ENCODE results near the gene SETD5. TPM values are rescaled to one million over a fixed set of nuclear protein-coding genes. Genes with fewer than 3 reads are reported as not detected.
A peak's percentile ranks its signal among the peaks of the same experiment; 100 is the strongest.

SETD5 gene
- total RNA-seq, 1 experiment from 2014 or later, result 279 TPM

- ATAC-seq (peak; percentile 61), DNase-seq (ENCODE audit: low spot score) (peak; percentile 95)
- Mint-ChIP-seq H3K27ac (no peak overlapping the region), H3K4me3 (no peak overlapping the region; the same call in 1 of the 2 replicates), H3K27me3 (ENCODE audit: low read depth) (peaks cover 51% of the 10 kb centered on the region), H3K36me3 (0 out of 2 replicates have a peak, but pooled peaks cover 2% of the 10 kb centered on the region), H3K4me1 (peaks cover 12% of the 10 kb centered on the region), H3K9me3 (no peaks in the 10 kb centered on the region)
- CTCF ChIA-PET, result interaction anchor here (0.6 to 7.4 kb wide), 42 partner anchors 9 to 508 kb away, joined by 3 to 162 read pairs (median 4); partner anchors contain the start of genes BRPF1, MTMR14 and OGG1
- POLR2A ChIA-PET, result interaction anchor here (1.4 kb wide), 1 partner anchor 146 kb away, joined by 3 read pairs; the partner anchor contains the start of gene MTMR14
- no peak for TF ChIP-seq GTF2I (CRISPR knock-in tag; conservative IDR thresholded peaks at IDR 0.05)
- TF ChIP-seq CTCF (IDR thresholded peaks at IDR 0.05), result peak; percentile 96
Measured at GRCh38 chr3:9503283-9503682, 105.9 kb downstream of the SETD5 start.

DNA sequence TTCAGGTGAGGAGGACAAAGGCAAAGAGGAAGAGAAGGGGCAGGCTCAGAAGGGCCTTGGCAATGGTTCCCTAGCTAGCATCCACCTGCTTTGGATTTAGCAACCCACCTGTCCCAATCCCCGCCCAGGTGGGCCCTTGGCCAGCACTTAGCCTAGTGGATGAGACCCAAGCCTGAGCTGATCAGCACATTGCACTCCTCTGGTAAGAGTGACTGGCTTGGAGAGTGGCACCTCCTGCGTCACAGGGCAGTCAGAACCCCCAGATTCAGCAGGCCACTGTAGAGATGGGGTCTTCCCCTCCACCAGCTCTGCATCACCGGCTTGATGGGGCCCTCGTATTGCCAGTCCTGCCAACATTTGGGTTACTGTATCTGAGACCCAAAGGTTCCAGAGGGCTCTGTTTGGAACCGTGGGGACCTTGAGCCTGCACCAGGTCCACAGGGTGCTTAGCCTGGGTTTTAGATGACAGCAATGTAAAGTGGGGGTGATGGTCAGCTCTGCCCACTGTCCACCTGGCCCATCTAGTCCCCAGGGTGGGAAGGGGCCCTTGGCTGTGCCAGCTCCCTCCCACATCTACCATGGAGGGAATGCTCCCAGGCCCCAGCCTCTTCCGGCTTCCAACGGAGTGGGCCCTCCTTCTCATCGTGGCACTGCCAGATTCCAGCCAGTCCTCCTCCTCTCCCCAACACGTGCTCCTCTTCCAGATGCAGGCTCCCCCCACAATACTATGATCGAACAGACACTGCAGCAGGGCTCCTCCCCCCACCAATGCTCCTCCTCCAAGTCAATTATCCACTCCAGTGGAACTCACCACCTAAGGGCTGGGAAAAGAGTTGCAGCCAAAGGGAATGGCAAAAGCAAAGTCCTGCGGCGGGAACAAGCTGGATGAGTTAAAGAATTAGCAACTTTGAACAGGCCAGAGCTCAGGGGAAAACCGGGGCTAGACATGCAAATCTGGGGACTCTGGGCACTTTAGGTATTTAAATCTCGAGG is 110.5 kb downstream of the SETD5 start:
- no peaks in the 10 kb centered on the region for H3K9me3 Mint-ChIP-seq
- H3K4me1 Mint-ChIP-seq, result peaks cover 2% of the 10 kb centered on the region; the same call in 1 of the 2 replicates
- H3K27me3 Mint-ChIP-seq (ENCODE audit: low read depth), result peaks cover 63% of the 10 kb centered on the region
- DNase-seq (ENCODE audit: low spot score), result no peak
- CTCF ChIA-PET, result interaction anchor here (2.5 kb wide), 1 partner anchor 219 kb away, joined by 7 read pairs; no protein-coding TSS in a partner anchor
- no peak; the same call in 1 of the 2 replicates for ATAC-seq
- POLR2A ChIA-PET, result no interaction called here
- H3K36me3 Mint-ChIP-seq, result 0 out of 2 replicates have a peak, but pooled peaks cover 2% of the 10 kb centered on the region
- H3K4me3 Mint-ChIP-seq, result no peak overlapping the region; the same call in 1 of the 2 replicates
- no peak for TF ChIP-seq ZMAT4 (CRISPR knock-in tag; IDR thresholded peaks at IDR 0.05)
- TF ChIP-seq, protein P1, sequence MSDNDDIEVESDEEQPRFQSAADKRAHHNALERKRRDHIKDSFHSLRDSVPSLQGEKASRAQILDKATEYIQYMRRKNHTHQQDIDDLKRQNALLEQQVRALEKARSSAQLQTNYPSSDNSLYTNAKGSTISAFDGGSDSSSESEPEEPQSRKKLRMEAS (CRISPR knock-in tag; IDR thresholded peaks at IDR 0.05), result no peak
- TF ChIP-seq, protein P2, sequence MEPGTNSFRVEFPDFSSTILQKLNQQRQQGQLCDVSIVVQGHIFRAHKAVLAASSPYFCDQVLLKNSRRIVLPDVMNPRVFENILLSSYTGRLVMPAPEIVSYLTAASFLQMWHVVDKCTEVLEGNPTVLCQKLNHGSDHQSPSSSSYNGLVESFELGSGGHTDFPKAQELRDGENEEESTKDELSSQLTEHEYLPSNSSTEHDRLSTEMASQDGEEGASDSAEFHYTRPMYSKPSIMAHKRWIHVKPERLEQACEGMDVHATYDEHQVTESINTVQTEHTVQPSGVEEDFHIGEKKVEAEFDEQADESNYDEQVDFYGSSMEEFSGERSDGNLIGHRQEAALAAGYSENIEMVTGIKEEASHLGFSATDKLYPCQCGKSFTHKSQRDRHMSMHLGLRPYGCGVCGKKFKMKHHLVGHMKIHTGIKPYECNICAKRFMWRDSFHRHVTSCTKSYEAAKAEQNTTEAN (CRISPR knock-in tag; IDR thresholded peaks at IDR 0.05), result no peak
- TF ChIP-seq, protein P3, sequence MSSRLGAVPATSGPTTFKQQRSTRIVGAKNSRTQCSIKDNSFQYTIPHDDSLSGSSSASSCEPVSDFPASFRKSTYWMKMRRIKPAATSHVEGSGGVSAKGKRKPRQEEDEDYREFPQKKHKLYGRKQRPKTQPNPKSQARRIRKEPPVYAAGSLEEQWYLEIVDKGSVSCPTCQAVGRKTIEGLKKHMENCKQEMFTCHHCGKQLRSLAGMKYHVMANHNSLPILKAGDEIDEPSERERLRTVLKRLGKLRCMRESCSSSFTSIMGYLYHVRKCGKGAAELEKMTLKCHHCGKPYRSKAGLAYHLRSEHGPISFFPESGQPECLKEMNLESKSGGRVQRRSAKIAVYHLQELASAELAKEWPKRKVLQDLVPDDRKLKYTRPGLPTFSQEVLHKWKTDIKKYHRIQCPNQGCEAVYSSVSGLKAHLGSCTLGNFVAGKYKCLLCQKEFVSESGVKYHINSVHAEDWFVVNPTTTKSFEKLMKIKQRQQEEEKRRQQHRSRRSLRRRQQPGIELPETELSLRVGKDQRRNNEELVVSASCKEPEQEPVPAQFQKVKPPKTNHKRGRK (CRISPR knock-in tag; IDR thresholded peaks at IDR 0.05; ENCODE audit: borderline replicate concordance), result no peak
- TF ChIP-seq USF1 (CRISPR knock-in tag; IDR thresholded peaks at IDR 0.05), result no peak
- no peak for TF ChIP-seq OVOL2 (CRISPR knock-in tag; IDR thresholded peaks at IDR 0.05; ENCODE audit: borderline replicate concordance)
- TF ChIP-seq, protein P4, sequence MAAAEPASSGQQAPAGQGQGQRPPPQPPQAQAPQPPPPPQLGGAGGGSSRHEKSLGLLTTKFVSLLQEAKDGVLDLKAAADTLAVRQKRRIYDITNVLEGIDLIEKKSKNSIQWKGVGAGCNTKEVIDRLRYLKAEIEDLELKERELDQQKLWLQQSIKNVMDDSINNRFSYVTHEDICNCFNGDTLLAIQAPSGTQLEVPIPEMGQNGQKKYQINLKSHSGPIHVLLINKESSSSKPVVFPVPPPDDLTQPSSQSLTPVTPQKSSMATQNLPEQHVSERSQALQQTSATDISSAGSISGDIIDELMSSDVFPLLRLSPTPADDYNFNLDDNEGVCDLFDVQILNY (CRISPR knock-in tag; IDR thresholded peaks at IDR 0.05), result no peak
- TF ChIP-seq, protein P5, sequence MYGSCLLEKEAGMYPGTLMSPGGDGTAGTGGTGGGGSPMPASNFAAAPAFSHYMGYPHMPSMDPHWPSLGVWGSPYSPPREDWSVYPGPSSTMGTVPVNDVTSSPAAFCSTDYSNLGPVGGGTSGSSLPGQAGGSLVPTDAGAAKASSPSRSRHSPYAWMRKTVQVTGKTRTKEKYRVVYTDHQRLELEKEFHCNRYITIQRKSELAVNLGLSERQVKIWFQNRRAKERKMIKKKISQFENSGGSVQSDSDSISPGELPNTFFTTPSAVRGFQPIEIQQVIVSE (CRISPR knock-in tag; IDR thresholded peaks at IDR 0.05; ENCODE audit: borderline replicate concordance), result no peak
- no peak for TF ChIP-seq GTF2I (CRISPR knock-in tag; conservative IDR thresholded peaks at IDR 0.05)
- TF ChIP-seq TEAD1 (CRISPR knock-in tag; IDR thresholded peaks at IDR 0.05), result no peak
- TF ChIP-seq ELF4 (CRISPR knock-in tag; IDR thresholded peaks at IDR 0.05; ENCODE audit: low read depth), result no peak
- TF ChIP-seq CTCF (IDR thresholded peaks at IDR 0.05), result no peak
- no peak for TF ChIP-seq NFYB (CRISPR knock-in tag; conservative IDR thresholded peaks at IDR 0.05; ENCODE audit: low read depth)
- H3K27ac Mint-ChIP-seq, result no peak overlapping the region
